SK-N-SH treated with all-trans-retinoic acid at 6 μM for 48 hours (cell line): ENCODE data around the gene CNTNAP1.

Source experiments
- ATAC-seq: fragments of 200-7000 bp; cut with Tn5 transposase; 3 replicates; pipeline ENCODE4 v1.9.1; 2020; ENCODE audit warnings: mild to moderate bottlenecking, moderate library complexity
- ARNTL ChIP-seq: fragments of 450-650 bp; formaldehyde crosslinking; IDR thresholded peaks from 2 replicates; pipeline ENCODE4 v1.5.0; 2020; ENCODE audit warnings: low read depth, mild to moderate bottlenecking, moderate library complexity, borderline replicate concordance
- BACH2 ChIP-seq: fragments of 250-450 bp; sonication (Bioruptor Pico); IDR thresholded peaks from 2 replicates; pipeline ENCODE4 v1.9.0; 2021; ENCODE audit warnings: mild to moderate bottlenecking, borderline replicate concordance
- CREB5 ChIP-seq: fragments of 250-450 bp; sonication (Bioruptor Pico); IDR thresholded peaks from 2 replicates; pipeline ENCODE4 v1.5.1; 2020; ENCODE audit warnings: low read depth, mild to moderate bottlenecking, moderate library complexity
- CSDC2 ChIP-seq: fragments of 250-450 bp; sonication (Bioruptor Pico); IDR thresholded peaks from 2 replicates; pipeline ENCODE4 v1.5.0; 2020; ENCODE audit warnings: mild to moderate bottlenecking, moderate library complexity
- GLIS3 ChIP-seq: fragments of 250-450 bp; sonication (Bioruptor Pico); IDR thresholded peaks from 2 replicates; pipeline ENCODE4 v1.5.0; 2020; ENCODE audit warnings: mild to moderate bottlenecking, moderate library complexity
- POU6F1 ChIP-seq: fragments of 250-450 bp; sonication (Bioruptor Pico); IDR thresholded peaks from 2 replicates; pipeline ENCODE4 v1.8.0; 2021; ENCODE audit warnings: low read depth, mild to moderate bottlenecking, moderate library complexity, borderline replicate concordance
- RARB ChIP-seq: fragments of 250-450 bp; sonication (Bioruptor Pico); IDR thresholded peaks from 2 replicates; pipeline ENCODE4 v1.8.0; 2021; ENCODE audit warnings: mild to moderate bottlenecking, moderate library complexity
- SNAI2 ChIP-seq: fragments of 250-450 bp; sonication (Bioruptor Pico); IDR thresholded peaks from 2 replicates; pipeline ENCODE4 v1.5.0; 2020; ENCODE audit warnings: mild to moderate bottlenecking, moderate library complexity
- TCF4 ChIP-seq: fragments of 250-450 bp; sonication (Bioruptor Pico); IDR thresholded peaks from 2 replicates; pipeline ENCODE4 v1.8.0; 2021; ENCODE audit warnings: mild to moderate bottlenecking, moderate library complexity, borderline replicate concordance
- TOX ChIP-seq: fragments of 250-450 bp; sonication (Bioruptor Pico); IDR thresholded peaks from 2 replicates; pipeline ENCODE4 v1.8.0; 2021; ENCODE audit warnings: mild to moderate bottlenecking, moderate library complexity, borderline replicate concordance
- ZC3H10 ChIP-seq: fragments of 250-450 bp; sonication (Bioruptor Pico); IDR thresholded peaks from 2 replicates; pipeline ENCODE4 v1.5.1; 2021; ENCODE audit warnings: mild to moderate bottlenecking, moderate library complexity
- ZFP3 ChIP-seq: fragments of 250-450 bp; sonication (Bioruptor Pico); IDR thresholded peaks from 2 replicates; pipeline ENCODE4 v1.5.0; 2020; ENCODE audit warnings: mild to moderate bottlenecking, moderate library complexity
- ZFP30 ChIP-seq: fragments of 450-650 bp; formaldehyde crosslinking; IDR thresholded peaks from 2 replicates; pipeline ENCODE4 v1.5.0; 2022; ENCODE audit warnings: mild to moderate bottlenecking, moderate library complexity
- ZNF565 ChIP-seq: fragments of 450-650 bp; formaldehyde crosslinking; conservative IDR thresholded peaks from 2 replicates; pipeline ENCODE4 v1.5.0; 2020; ENCODE audit warnings: low read depth, mild to moderate bottlenecking, moderate library complexity
- ZNF70 ChIP-seq: fragments of 450-650 bp; formaldehyde crosslinking; IDR thresholded peaks from 2 replicates; pipeline ENCODE4 v1.5.0; 2020; ENCODE audit warnings: mild to moderate bottlenecking, moderate library complexity
- TF ChIP-seq, protein P1 (sequence below): fragments of 250-450 bp; sonication (Bioruptor Pico); IDR thresholded peaks from 2 replicates; pipeline ENCODE4 v1.8.0; 2020; ENCODE audit warnings: mild to moderate bottlenecking, moderate library complexity, borderline replicate concordance
- TF ChIP-seq, protein P2 (sequence below): fragments of 250-450 bp; sonication (Bioruptor Pico); IDR thresholded peaks from 2 replicates; pipeline ENCODE4 v1.5.1; 2021; ENCODE audit warnings: mild to moderate bottlenecking, moderate library complexity
- TF ChIP-seq, protein P3 (sequence below): fragments of 250-450 bp; sonication (Bioruptor Pico); IDR thresholded peaks from 2 replicates; pipeline ENCODE4 v1.5.0; 2020; ENCODE audit warnings: mild to moderate bottlenecking, moderate library complexity

Gene CNTNAP1

DNA sequence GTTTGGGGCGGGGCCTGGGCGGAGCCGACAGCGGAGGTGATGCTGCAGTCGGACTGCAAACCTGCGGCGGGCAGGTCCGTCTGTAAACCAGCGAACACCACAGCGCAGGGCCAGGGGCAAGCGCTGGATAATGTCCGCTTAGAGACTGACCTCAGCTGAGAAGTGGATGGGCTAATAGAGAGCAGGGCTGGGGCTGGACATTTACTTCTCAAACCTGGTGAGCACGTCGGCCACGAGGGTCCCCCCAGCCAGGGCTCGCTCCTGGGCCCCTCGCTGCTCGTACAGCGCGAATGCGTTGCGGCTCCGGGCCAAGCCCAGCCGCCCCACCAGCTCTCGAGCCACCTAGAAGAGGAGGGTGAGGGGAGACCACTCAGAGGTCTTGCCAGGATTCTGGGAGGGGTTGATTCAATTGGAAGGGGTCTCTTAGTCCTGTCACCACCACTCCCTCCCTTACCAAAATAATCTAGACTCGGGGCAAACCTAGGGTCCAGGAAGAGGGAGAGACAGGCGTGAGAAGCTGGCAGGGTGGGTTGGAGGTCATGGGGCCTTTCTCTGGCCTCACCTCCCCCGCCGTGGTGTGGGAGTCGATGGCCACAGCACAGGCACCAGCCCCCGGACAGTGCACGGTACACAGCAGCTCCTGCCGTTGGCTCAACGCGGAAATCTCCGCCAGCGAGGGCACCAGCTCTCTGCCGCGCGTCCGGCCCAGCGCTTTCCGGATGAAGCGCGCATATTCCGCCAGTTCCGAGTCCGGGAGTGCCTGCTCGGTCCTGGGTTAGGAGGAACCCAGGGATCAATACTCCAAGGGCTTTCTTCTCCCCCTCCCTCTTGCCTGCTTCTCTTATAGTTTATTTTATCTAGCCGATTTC lies 11.3 kb upstream of the CNTNAP1 start (continued):
- TF ChIP-seq, protein P1, sequence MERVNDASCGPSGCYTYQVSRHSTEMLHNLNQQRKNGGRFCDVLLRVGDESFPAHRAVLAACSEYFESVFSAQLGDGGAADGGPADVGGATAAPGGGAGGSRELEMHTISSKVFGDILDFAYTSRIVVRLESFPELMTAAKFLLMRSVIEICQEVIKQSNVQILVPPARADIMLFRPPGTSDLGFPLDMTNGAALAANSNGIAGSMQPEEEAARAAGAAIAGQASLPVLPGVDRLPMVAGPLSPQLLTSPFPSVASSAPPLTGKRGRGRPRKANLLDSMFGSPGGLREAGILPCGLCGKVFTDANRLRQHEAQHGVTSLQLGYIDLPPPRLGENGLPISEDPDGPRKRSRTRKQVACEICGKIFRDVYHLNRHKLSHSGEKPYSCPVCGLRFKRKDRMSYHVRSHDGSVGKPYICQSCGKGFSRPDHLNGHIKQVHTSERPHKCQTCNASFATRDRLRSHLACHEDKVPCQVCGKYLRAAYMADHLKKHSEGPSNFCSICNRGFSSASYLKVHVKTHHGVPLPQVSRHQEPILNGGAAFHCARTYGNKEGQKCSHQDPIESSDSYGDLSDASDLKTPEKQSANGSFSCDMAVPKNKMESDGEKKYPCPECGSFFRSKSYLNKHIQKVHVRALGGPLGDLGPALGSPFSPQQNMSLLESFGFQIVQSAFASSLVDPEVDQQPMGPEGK (CRISPR knock-in tag), result no peak
- TF ChIP-seq ZFP30 (CRISPR knock-in tag) (no peak), POU6F1 (CRISPR knock-in tag) (no peak), RARB (CRISPR knock-in tag) (no peak), ZNF70 (no peak), BACH2 (CRISPR knock-in tag) (no peak), GLIS3 (CRISPR knock-in tag) (no peak)
- TF ChIP-seq, protein P2, sequence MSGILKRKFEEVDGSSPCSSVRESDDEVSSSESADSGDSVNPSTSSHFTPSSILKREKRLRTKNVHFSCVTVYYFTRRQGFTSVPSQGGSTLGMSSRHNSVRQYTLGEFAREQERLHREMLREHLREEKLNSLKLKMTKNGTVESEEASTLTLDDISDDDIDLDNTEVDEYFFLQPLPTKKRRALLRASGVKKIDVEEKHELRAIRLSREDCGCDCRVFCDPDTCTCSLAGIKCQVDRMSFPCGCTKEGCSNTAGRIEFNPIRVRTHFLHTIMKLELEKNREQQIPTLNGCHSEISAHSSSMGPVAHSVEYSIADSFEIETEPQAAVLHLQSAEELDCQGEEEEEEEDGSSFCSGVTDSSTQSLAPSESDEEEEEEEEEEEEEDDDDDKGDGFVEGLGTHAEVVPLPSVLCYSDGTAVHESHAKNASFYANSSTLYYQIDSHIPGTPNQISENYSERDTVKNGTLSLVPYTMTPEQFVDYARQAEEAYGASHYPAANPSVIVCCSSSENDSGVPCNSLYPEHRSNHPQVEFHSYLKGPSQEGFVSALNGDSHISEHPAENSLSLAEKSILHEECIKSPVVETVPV (CRISPR knock-in tag), result no peak

DNA sequence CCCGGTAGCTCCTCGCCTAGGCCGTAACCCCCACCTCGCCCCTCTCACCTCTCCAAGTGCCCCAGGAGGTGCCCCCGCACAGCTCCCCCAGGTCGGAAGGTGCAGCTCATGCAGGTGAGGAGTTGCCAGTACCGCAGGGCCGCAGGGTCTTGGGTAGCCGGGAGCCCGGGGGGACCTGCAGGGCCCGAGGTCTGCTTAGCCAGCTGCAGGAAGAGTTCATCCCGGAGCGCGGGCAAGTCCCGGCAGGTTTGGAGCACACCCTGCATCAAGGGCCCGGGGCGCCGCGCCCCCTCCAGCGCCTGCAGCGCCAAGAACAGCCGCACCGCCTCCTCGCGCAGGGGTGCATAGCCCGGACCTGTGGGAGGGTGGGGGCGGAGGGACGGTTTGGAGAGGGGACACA lies 10.3 kb upstream of the CNTNAP1 start:
- no peak for ATAC-seq
- TF ChIP-seq ZC3H10 (no peak), RARB (CRISPR knock-in tag) (no peak), ZFP3 (CRISPR knock-in tag) (no peak), ZNF565 (CRISPR knock-in tag) (no peak), ARNTL (CRISPR knock-in tag) (no peak), SNAI2 (CRISPR knock-in tag) (no peak), BACH2 (CRISPR knock-in tag) (no peak), CREB5 (CRISPR knock-in tag) (no peak), TCF4 (CRISPR knock-in tag) (no peak), POU6F1 (CRISPR knock-in tag) (no peak), CSDC2 (CRISPR knock-in tag) (no peak), GLIS3 (CRISPR knock-in tag) (no peak), ZNF70 (no peak), TOX (CRISPR knock-in tag) (no peak)

- TF ChIP-seq, protein P3, sequence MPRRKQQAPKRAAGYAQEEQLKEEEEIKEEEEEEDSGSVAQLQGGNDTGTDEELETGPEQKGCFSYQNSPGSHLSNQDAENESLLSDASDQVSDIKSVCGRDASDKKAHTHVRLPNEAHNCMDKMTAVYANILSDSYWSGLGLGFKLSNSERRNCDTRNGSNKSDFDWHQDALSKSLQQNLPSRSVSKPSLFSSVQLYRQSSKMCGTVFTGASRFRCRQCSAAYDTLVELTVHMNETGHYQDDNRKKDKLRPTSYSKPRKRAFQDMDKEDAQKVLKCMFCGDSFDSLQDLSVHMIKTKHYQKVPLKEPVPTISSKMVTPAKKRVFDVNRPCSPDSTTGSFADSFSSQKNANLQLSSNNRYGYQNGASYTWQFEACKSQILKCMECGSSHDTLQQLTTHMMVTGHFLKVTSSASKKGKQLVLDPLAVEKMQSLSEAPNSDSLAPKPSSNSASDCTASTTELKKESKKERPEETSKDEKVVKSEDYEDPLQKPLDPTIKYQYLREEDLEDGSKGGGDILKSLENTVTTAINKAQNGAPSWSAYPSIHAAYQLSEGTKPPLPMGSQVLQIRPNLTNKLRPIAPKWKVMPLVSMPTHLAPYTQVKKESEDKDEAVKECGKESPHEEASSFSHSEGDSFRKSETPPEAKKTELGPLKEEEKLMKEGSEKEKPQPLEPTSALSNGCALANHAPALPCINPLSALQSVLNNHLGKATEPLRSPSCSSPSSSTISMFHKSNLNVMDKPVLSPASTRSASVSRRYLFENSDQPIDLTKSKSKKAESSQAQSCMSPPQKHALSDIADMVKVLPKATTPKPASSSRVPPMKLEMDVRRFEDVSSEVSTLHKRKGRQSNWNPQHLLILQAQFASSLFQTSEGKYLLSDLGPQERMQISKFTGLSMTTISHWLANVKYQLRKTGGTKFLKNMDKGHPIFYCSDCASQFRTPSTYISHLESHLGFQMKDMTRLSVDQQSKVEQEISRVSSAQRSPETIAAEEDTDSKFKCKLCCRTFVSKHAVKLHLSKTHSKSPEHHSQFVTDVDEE (CRISPR knock-in tag), result no peak
- no peak for TF ChIP-seq CREB5 (CRISPR knock-in tag)
- TF ChIP-seq, protein P2 (CRISPR knock-in tag), result no peak
- ATAC-seq, result no peak
Measured at GRCh38 chr17:42673266-42673884, 9.0 kb upstream of the CNTNAP1 start.
